Measurements from ENCODE around the gene NFE2L2.
"Not testable (repeated sequence)": the region's sequence is repeated elsewhere in the genome, so short reads cannot be mapped to it uniquely, and the experiment has no call there.

The NFE2L2 gene

GRCh38 chr2:177195194-177195593 is 69.3 kb downstream of the NFE2L2 start:
- DNase-seq (ENCODE audit: low read depth in 3 of 3): no peak

DNA sequence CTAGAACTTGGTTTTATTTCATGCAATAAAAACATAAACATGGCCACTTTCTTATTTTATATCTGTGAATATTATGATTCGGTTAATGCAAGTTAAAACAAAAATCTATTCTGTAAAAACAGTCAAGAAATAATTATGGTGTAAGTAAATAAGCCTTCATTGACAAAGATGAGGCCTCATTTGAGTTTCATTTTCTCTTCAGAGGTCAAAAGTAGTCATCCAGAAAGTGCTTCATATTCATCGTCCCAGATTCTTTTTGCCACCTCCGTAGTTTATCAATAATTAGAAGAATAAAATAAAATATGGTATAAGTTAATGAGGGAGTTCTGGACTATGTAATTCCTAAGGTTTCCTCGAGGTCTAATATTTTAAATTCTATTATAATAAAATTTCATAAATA is 71.3 kb downstream of the NFE2L2 start:
- no peak for DNase-seq (ENCODE audit: low read depth in 3 of 3)

GRCh38 chr2:177192788-177193187 is 71.7 kb downstream of the NFE2L2 start:
- DNase-seq (ENCODE audit: low read depth in 3 of 3): no peak

- DNase-seq (ENCODE audit: low read depth in 3 of 3): no peak
These were observed 73.6 kb downstream of the NFE2L2 start for GRCh38 chr2:177190941-177191340.

DNA sequence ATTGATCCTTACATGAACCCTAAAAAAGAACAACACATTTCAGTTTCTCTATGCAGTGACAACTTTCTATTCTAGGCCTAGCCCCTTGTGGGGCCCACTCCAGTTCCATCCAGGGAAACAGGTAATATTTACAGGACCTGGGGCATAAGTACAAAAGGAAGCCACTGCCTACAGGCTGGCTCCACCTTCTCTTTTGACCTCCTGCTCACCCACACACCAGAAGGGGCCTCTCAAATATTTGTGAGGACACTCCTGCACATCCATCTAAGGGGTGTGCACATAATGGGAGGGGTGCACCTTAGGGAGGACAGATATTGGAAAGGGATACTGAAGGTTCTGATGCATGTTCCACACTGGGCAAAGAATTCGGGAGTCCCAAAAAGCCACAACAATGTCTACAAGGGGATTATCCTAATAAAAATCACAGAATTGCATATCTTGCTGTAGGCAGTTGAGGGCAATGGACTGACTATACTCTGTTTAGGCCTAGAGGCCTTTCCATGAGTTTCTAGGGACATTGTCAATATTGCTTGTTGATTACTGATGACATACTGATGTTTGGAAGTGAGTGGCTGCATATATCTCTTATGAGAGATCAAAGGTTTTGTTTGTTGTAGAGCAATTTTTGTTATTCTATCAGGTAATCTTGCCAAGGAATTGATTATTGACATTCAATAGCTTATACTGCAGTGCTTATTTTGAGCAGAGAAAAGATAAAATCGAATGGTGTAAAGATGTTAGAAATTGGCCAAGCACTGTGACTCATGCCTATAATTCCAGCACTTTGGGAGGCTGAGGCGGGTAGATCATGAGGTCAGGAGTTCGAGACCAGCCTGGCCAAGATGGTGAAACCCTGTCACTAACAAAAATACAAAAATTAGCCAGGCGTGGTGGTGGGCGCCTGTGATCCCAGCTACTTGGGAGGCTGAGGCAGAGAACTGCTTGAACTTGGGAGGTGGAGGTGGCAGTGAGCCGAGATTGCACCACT is 75.8 kb downstream of the NFE2L2 start:
- no peak for DNase-seq (ENCODE audit: low read depth in 3 of 3)

DNA sequence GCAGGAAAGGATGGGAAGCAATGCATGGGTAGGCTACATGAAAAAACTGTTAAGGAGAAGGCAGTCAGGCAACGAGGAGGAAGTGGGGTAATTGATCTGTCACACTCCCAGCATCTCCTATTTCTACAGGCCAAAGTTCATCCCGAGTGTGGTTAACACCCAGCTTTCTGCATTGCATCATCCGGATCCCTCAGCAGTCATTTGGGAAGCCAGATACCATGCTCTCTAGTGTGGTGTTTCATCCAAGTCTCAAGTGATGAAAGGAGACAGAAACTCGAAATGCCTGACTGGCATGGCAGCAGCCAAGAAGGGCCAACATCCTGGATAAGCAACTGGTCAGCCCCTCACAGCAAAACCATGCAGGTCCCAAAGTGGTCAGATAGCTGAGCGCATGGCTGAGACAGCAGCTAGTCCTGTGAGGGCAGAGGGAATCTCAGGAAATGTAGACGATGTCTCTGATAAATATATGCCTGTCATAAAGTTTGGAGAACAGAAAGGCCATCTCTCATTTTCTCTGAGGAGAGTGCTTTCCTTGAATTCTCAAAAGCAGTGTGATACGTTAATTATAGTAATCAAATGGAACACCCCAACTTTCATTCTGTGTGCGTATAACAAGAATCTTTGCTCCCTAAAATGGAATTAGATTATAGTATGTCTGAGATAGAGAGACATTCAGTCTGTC is 76.8 kb downstream of the NFE2L2 start:
- DNase-seq (ENCODE audit: low read depth in 3 of 3): no peak

- not testable (repeated sequence) for DNase-seq (ENCODE audit: low read depth in 3 of 3)
These were observed 78.5 kb downstream of the NFE2L2 start for GRCh38 chr2:177186038-177186437.

DNA sequence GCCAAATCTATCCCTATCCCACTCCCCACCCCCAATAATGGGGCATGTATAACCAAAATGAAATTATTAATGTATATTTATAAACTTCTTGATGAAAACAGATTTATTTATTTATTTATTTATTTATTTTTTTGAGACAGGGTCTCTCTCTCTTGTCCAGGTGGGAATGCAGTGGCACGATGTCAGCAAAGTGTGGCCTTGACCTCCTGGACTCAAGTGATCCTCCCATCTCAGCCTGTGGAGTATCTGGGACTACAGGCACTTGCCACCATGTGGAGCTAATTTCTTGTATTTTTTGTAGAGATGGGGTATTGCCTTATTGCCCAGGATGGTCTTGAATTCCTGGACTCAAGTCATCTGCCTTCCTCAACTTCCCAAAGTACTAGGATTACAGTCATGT is 79.9 kb downstream of the NFE2L2 start:
- DNase-seq (ENCODE audit: low read depth in 3 of 3): no peak

DNA sequence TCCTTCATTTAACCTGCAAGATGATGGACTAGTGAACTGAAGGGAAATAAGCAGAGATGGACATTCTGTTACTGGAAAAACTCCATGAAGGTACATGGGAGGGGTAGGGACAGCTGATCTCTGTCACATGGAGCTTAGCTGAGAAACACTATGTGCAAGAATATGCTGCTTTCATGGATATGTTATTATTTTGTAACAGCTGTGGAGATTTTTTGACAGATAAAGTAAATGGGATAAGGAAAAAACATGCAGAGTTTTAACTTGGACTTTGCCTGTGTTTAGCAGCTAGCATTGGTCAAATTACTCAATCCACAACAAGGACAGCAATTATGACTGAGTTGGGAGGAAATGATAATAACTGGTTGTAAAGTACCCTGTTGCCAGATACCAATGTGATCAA is 80.7 kb downstream of the NFE2L2 start:
- DNase-seq (ENCODE audit: low read depth in 3 of 3): no peak

Data from stimulated activated CD4-positive, alpha-beta T cell treated with anti-CD3 and anti-CD28 coated beads, TNF-alpha, amount 100 ng/mL, for 4 hours (primary cell).